HuH-7 (cell line): Measurements from ENCODE around the gene CFAP65.

Experiments used
- DNase-seq: peaks from one replicate; pipeline ENCODE4 v3.0.0; 2011; ENCODE audit warnings: low spot score

Gene CFAP65

GRCh38 chr2:219009294-219009693 lies 32.0 kb downstream of the CFAP65 start:
- DNase-seq: no peak

- DNase-seq: no peak
These were observed 37.3 kb downstream of the CFAP65 start for GRCh38 chr2:219003979-219004378.

GRCh38 chr2:219003267-219003634 lies 38.1 kb downstream of the CFAP65 start:
- DNase-seq: no peak

- DNase-seq: peak; percentile 95
These were observed 38.7 kb downstream of the CFAP65 start for GRCh38 chr2:219002395-219003266.

DNA sequence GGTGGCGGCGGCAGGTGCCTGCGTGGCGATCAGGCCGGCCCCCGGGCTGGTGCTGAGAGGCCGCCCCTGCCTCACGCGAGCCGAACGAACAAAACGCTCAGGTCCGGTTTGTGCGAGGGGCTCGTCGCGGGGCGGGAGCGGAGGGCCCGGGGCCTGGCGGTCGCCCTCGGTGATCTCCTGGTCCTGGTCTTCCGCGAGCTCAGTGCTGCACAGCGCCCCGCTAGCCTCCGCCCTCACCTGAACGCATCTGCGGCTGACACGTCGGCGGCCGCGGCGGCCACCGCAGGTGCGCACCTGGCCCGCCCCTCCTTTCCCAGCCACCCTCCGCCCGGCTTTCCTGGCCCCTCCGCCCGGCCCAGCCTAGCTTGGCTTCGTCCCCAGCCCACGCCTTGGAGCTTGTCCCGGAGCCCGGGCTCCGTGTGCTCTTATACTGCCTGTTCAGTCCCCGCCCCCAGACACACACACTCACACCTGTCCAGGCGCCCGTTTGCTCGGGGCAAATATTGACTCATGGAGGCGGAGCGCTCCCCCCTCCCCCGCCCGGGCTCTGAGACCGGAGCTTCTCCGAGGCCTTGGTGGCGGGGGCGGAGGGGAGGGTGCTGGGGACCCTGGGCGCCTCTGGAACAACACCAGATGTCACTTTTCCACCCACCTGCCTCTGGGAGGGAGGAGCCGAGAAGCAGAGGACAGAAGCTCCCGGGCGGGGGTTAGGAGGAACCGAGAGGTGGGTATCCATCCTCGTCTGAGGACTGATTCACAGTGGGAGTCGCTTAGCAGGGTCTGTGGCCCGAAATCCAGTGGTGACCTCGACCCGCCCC lies 39.5 kb downstream of the CFAP65 start:
- peak; percentile 81 for DNase-seq

- no peak for DNase-seq
These were observed 40.2 kb downstream of the CFAP65 start for GRCh38 chr2:219001100-219001576.

GRCh38 chr2:219000569-219000960 lies 40.8 kb downstream of the CFAP65 start:
- DNase-seq: no peak

GRCh38 chr2:218999881-219000568 lies 41.3 kb downstream of the CFAP65 start:
- DNase-seq: no peak

DNA sequence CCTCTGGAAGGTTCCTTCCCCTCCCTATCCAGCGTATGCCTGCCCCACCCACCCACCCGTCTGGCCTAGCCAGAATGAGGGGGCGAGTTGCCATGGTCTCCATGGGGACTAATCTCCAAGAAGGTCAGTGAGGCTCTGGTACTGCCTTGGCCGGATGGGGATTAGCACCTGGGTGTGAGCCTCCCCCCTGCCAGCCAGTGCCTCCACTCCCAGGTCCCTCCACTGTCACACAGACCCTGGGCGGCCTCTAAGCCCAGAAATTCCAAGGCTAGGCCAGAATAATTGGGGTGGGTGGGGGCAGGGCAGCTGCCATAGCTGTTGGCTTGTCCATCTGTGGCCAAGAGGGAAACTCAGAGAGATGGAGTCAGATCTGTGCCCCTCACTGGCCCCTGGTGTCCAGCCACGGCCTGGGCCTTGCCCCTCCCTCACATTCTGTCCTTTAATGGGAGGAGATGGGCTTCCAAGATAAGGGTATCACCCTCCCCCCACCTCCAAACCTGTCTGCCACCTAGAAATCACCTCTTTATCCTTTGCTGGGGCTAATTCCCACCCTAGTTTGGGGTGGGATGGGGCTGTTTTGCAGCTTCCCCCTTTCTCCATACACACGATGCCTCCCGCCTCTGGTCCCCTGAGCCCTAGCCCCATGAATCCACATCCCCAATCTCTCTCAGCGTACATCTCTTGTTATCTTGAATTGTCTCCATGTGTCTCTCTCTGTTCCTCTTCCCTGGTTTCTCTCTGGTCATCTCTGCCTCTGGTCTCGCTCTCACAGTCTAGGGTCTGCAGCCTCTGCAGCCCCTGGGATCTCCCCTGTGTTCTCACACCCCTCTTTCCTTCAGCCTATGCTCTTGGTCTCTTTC lies 42.1 kb downstream of the CFAP65 start:
- no peak for DNase-seq

- no peak for DNase-seq
These were observed 42.8 kb downstream of the CFAP65 start for GRCh38 chr2:218998414-218999002.

GRCh38 chr2:218997731-218998130 lies 43.6 kb downstream of the CFAP65 start:
- no peak for DNase-seq

DNA sequence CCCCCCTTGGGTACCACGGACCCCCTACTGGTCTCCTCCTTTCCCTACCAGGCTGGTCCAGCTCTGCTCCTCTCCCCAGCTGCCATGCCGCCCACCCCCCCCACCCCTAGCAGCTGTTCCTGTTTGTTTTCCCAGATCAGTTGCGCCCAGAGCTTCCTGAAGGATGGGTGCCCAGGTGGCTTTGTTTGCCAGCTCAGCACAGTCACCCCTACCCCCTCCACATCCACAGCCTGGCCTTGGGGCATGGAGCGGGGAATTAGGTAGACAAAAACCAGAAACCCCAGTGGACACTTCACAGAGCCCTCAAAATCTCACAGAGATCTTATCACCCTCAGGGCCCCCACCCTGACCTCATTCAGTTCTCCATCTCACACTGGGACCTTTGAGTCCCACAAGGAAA lies 44.4 kb downstream of the CFAP65 start:
- no peak for DNase-seq

GRCh38 chr2:218995972-218996711 lies 45.2 kb downstream of the CFAP65 start:
- peak; percentile 97 for DNase-seq

DNA sequence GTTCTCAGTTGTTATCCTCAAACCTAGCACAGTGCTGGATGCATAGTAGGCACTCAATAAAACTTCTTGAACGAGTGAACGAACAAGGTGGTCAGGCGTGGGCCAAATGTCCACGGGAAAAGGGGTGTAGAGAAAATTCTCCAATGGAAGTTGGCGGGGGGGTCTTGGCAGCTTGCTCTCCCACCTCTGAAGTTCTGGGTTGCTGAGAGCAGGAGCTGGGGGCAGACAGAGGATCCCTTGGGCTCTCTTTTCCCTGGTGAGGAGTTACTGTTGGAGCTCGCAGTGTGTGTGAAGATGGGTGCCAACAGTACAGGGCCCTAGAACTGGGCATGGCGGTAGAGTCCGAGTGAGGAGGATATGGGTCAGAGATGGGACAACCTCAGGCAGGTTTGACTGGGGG lies 45.8 kb downstream of the CFAP65 start:
- DNase-seq: no peak

GRCh38 chr2:218993345-218994315 lies 47.7 kb downstream of the CFAP65 start, which contains the start of gene CRYBA2:
TSS of gene CRYBA2 (minus strand) at chr2:218993422. CDS start at chr2:218993176, 246 bp downstream.
- DNase-seq: no peak

- DNase-seq: no peak
These were observed 48.5 kb downstream of the CFAP65 start for GRCh38 chr2:218992703-218993344.

DNA sequence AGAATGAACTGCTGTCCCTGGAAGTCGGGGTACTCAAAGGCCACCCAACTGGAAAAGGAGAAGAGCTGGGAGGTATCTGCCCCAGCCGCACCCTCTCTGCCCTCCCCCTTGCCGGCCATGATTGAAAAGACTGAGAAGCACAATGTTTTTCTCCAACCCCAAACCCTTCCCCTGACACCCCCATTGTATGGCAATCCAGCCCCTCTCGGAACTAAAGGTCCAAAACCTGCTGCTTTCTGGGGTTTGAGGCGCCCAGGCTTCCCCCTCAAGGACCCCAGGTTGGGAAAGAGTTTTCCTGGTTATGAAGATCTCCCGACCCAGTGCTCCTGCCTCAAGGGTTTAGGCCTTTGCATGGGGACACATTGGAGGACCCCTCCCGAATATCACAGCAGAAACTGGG lies 49.1 kb downstream of the CFAP65 start:
- no peak for DNase-seq

GRCh38 chr2:218991674-218992168 lies 49.6 kb downstream of the CFAP65 start:
- DNase-seq: no peak
